GM19193 (cell line): ENCODE results near the gene RBM44.

Source experiments
- POLR2A ChIP-seq: IDR thresholded peaks from 4 replicates; pipeline ENCODE4 v1.6.1; 2011; ENCODE audit not compliant: insufficient read depth, insufficient read length; ENCODE audit errors: extremely low read depth

The RBM44 gene

GRCh38 chr2:237798236-237799059 is at the start of gene RBM44:
RBM44 (plus strand) TSS chr2:237798779; CDS start chr2:237813610, 14,831 bp downstream.
- TF ChIP-seq POLR2A: no peak

GRCh38 chr2:237749002-237749401 is 49.6 kb upstream of the RBM44 start:
- TF ChIP-seq POLR2A: no peak

GRCh38 chr2:237749961-237750360 is 48.6 kb upstream of the RBM44 start:
- no peak for TF ChIP-seq POLR2A

- no peak for TF ChIP-seq POLR2A
These were observed 45.8 kb upstream of the RBM44 start for GRCh38 chr2:237752761-237753165.

GRCh38 chr2:237754182-237754581 is 44.4 kb upstream of the RBM44 start:
- no peak for TF ChIP-seq POLR2A

- no peak for TF ChIP-seq POLR2A
These were observed 43.8 kb upstream of the RBM44 start for GRCh38 chr2:237754626-237755248.

- TF ChIP-seq POLR2A: no peak
These were observed 41.0 kb upstream of the RBM44 start for GRCh38 chr2:237757616-237758015.

GRCh38 chr2:237758185-237758584 is 40.4 kb upstream of the RBM44 start:
- TF ChIP-seq POLR2A: no peak

GRCh38 chr2:237759176-237759575 is 39.4 kb upstream of the RBM44 start:
- TF ChIP-seq POLR2A: no peak

- TF ChIP-seq POLR2A: no peak
These were observed 37.8 kb upstream of the RBM44 start for GRCh38 chr2:237760506-237761502.

- TF ChIP-seq POLR2A: no peak
These were observed 34.8 kb upstream of the RBM44 start for GRCh38 chr2:237763812-237764211.

GRCh38 chr2:237765875-237766274 is 32.7 kb upstream of the RBM44 start:
- TF ChIP-seq POLR2A: no peak

GRCh38 chr2:237766340-237766739 is 32.2 kb upstream of the RBM44 start:
- TF ChIP-seq POLR2A: no peak

GRCh38 chr2:237772513-237772912 is 26.1 kb upstream of the RBM44 start:
- no peak for TF ChIP-seq POLR2A

GRCh38 chr2:237773826-237774225 is 24.8 kb upstream of the RBM44 start:
- no peak for TF ChIP-seq POLR2A
